Fibroblast of lung (primary cell): ENCODE results near the gene EGFL6. TPM values are rescaled to one million over a fixed set of nuclear protein-coding genes. Genes with fewer than 3 reads are reported as not detected.
"Not testable (repeated sequence)": the region's sequence is repeated elsewhere in the genome, so short reads cannot be mapped to it uniquely, and the experiment has no call there.

ENCODE experiments used
- DNase-seq, 2 donors: peaks; one replicate each; pipeline versions ENCODE4 v3.0.0 to v3.0.0-alpha.2; 2010; ENCODE audit warnings: low read depth in 2 of 2
- H2AFZ ChIP-seq: 2 replicates; pipeline ENCODE4 v1.5.1; 2012; ENCODE audit warnings: low read length, control low read depth, inconsistent platforms
- H3K27ac ChIP-seq: 2 replicates; pipeline ENCODE4 v1.5.1; 2011; ENCODE audit warnings: low read length, control low read depth; ENCODE audit not compliant: insufficient read depth
- H3K27me3 ChIP-seq: 2 replicates; pipeline ENCODE4 v1.5.1; 2011; ENCODE audit warnings: mild to moderate bottlenecking, low read length; ENCODE audit not compliant: control insufficient read depth, insufficient read depth
- H3K36me3 ChIP-seq: 2 replicates; pipeline ENCODE4 v1.5.1; 2011; ENCODE audit warnings: low read length; ENCODE audit not compliant: control insufficient read depth, insufficient read depth
- H3K4me1 ChIP-seq: 2 replicates; pipeline ENCODE4 v1.5.1; 2011; ENCODE audit warnings: low read length; ENCODE audit not compliant: control insufficient read depth, insufficient read depth; ENCODE audit errors: extremely low read depth
- H3K4me2 ChIP-seq: 2 replicates; pipeline ENCODE4 v1.5.1; 2011; ENCODE audit warnings: low read length, control low read depth; ENCODE audit not compliant: insufficient read depth; ENCODE audit errors: extremely low read depth
- H3K4me3 ChIP-seq, 4 experiments: fragments of 200-600 bp in 1 of 4; sonication (generic) in 1 of 4; replicated peaks in 1 of 4; 2 replicates each; pipeline ENCODE4 v1.5.1; 2011 to 2016; ENCODE audit warnings: low read length in 4 of 4, low read depth in 3 of 4, mild to moderate bottlenecking in 3 of 4, control low read depth in 2 of 4, inconsistent platforms in 1 of 4, mixed read lengths in 1 of 4; ENCODE audit not compliant: insufficient read depth in 1 of 4; ENCODE audit errors: control extremely low read depth in 1 of 4
- H3K79me2 ChIP-seq: 2 replicates; pipeline ENCODE4 v1.5.1; 2012; ENCODE audit warnings: mild to moderate bottlenecking, low read length, inconsistent platforms; ENCODE audit not compliant: control insufficient read depth, insufficient read depth
- H3K9ac ChIP-seq: 2 replicates; pipeline ENCODE4 v1.5.1; 2011; ENCODE audit warnings: mild to moderate bottlenecking, low read length, control low read depth; ENCODE audit not compliant: insufficient read depth
- H3K9me3 ChIP-seq: 2 replicates; pipeline ENCODE4 v1.5.1; 2012; ENCODE audit warnings: low read depth, low read length; ENCODE audit not compliant: control insufficient read depth, insufficient read depth
- H4K20me1 ChIP-seq: 2 replicates; pipeline ENCODE4 v1.5.1; 2011; ENCODE audit warnings: low read length; ENCODE audit not compliant: control insufficient read depth, insufficient read depth; ENCODE audit errors: extremely low read depth
- CTCF ChIP-seq, 2 donors: IDR thresholded peaks in 1 of 2; conservative IDR thresholded peaks in 1 of 2; 1 replicate in 1 of 2; 2 replicates in 1 of 2; pipeline ENCODE4 v1.5.1; 2011 to 2012; ENCODE audit warnings: low read length in 2 of 2, control low read depth in 1 of 2, inconsistent platforms in 1 of 2, low read depth in 1 of 2, mild to moderate bottlenecking in 1 of 2
- EZH2 ChIP-seq: IDR thresholded peaks from 2 replicates; pipeline ENCODE4 v1.5.1; 2012; ENCODE audit warnings: low read length, control low read depth, mild to moderate bottlenecking; ENCODE audit errors: missing control alignments
- polyA plus RNA-seq, 2 donors: library from polyadenylated mRNA; depleted of rRNA in 1 of 2; stranded (reverse) in 1 of 2; unstranded in 1 of 2; fragments of >200 nt; gene quantifications; 2 replicates each; pipeline ENCODE4 v1.2.1, GENCODE V29; 2011 to 2012; ENCODE audit warnings: missing spikeins in 1 of 2
- total RNA-seq: library from RNA; depleted of rRNA; stranded (reverse); fragments of >200 nt; gene quantifications from 2 replicates; pipeline ENCODE4 v1.2.1, GENCODE V29; 2014

The EGFL6 gene
- total and polyA plus RNA-seq, 2 donors (not counting 1 experiment from before 2014, with no cell fraction given) = 0.17 to 0.32 TPM

- Histone ChIP-seq H3K27me3 (no peaks in the 10 kb centered on the region), H3K4me2 (no peak overlapping the region), H2AFZ (no peak overlapping the region), H3K9me3 (no peaks in the 10 kb centered on the region), H3K9ac (no peak overlapping the region), H3K79me2 (no peaks in the 10 kb centered on the region), H4K20me1 (no peaks in the 10 kb centered on the region), H3K4me3 (no peak overlapping the region), H3K4me1 (no peaks in the 10 kb centered on the region), H3K27ac (no peak overlapping the region), H3K36me3 (no peaks in the 10 kb centered on the region)
- no peak for DNase-seq
- TF ChIP-seq CTCF (conservative IDR thresholded peaks at IDR 0.05 in 1 of 2, IDR thresholded peaks at IDR 0.05 in 1 of 2; ENCODE audit: low read depth in 1 of 2, low read length in 2 of 2) (no peak), EZH2 (no peak)
These were observed 100.8 kb downstream of the EGFL6 start for GRCh38 chrX:13670197-13670596.

- no peak overlapping the region for H3K9ac ChIP-seq
- no peak overlapping the region for H3K4me2 ChIP-seq
- H3K36me3 ChIP-seq = no peaks in the 10 kb centered on the region
- H3K27me3 ChIP-seq = no peaks in the 10 kb centered on the region
- H3K9me3 ChIP-seq = no peaks in the 10 kb centered on the region
- DNase-seq = no peak
- H3K27ac ChIP-seq = no peak overlapping the region
- H4K20me1 ChIP-seq = no peaks in the 10 kb centered on the region
- no peak overlapping the region for H3K4me3 ChIP-seq
- H3K4me1 ChIP-seq = no peaks in the 10 kb centered on the region
- H3K79me2 ChIP-seq = no peaks in the 10 kb centered on the region
- no peak overlapping the region for H2AFZ ChIP-seq
- no peak for TF ChIP-seq EZH2
- TF ChIP-seq CTCF (conservative IDR thresholded peaks at IDR 0.05 in 1 of 2, IDR thresholded peaks at IDR 0.05 in 1 of 2; ENCODE audit: low read depth in 1 of 2, low read length in 2 of 2) = no peak
These were observed 103.6 kb downstream of the EGFL6 start for GRCh38 chrX:13673016-13673415.

- H3K27ac ChIP-seq = no peak overlapping the region
- H2AFZ ChIP-seq = no peak overlapping the region
- H3K9ac ChIP-seq = no peak overlapping the region
- H3K4me3 ChIP-seq = no peak overlapping the region
- H3K36me3 ChIP-seq = no peaks in the 10 kb centered on the region
- H3K27me3 ChIP-seq = no peaks in the 10 kb centered on the region
- no peak overlapping the region for H3K4me2 ChIP-seq
- no peaks in the 10 kb centered on the region for H3K9me3 ChIP-seq
- H3K4me1 ChIP-seq = no peaks in the 10 kb centered on the region
- DNase-seq = no peak
- TF ChIP-seq CTCF (conservative IDR thresholded peaks at IDR 0.05 in 1 of 2, IDR thresholded peaks at IDR 0.05 in 1 of 2; ENCODE audit: low read depth in 1 of 2, low read length in 2 of 2) = no peak
- no peak for TF ChIP-seq EZH2
- no peaks in the 10 kb centered on the region for H3K79me2 ChIP-seq
- H4K20me1 ChIP-seq = no peaks in the 10 kb centered on the region
These were observed 107.5 kb downstream of the EGFL6 start for GRCh38 chrX:13676885-13677284.

- H3K36me3 ChIP-seq, H3K4me2 ChIP-seq, H3K27ac ChIP-seq, H4K20me1 ChIP-seq, DNase-seq, H2AFZ ChIP-seq, H3K9me3 ChIP-seq, H3K4me3 ChIP-seq, H3K27me3 ChIP-seq, H3K4me1 ChIP-seq, H3K9ac ChIP-seq, H3K79me2 ChIP-seq: not testable (repeated sequence)
These were observed 110.3 kb downstream of the EGFL6 start for GRCh38 chrX:13679700-13680099.
